K562 (cell line): ENCODE data around the gene ZBTB22. TPM values are rescaled to one million over a fixed set of nuclear protein-coding genes. Genes with fewer than 3 reads are reported as not detected.

ENCODE experiments used
- ATAC-seq: fragments of 200-7000 bp; cut with Tn5 transposase; 3 replicates; pipeline ENCODE4 v1.9.1; 2020; ENCODE audit warnings: moderate library complexity
- BruUV-seq: library from RNA; stranded (reverse); fragments of 400-500 nt; replicated peaks from 2 replicates; lab custom pipeline; 2021; lab: Mats Ljungman, UMichigan
- CTCF ChIA-PET: fragments of 300-600 bp; formaldehyde crosslinking; extraction: SDS; loops from one replicate; lab custom pipeline; 2021; ENCODE audit warnings: low intra/inter-chr PET ratio; lab: Yijun Ruan, JAX
- POLR2A ChIA-PET: fragments of 300-600, 350-650 bp; sonication (Branson Sonifier 250); formaldehyde crosslinking; extraction: SDS; loops from one replicate; lab custom pipeline; 2021; ENCODE audit warnings: antibody characterized with exemption, inconsistent platforms; lab: Yijun Ruan, JAX
- DNase-seq, 4 experiments: peaks; one replicate each; pipeline versions ENCODE4 v3.0.0 to v3.0.0-alpha.2; 2011 to 2018; ENCODE audit warnings: low spot score in 3 of 4, mixed read lengths in 3 of 4; ENCODE audit errors: extremely low read depth in 1 of 4
- FAIRE-seq: peaks from 2 replicates; lab custom pipeline; 2011; peaks lifted over from hg19 to GRCh38; lab: Jason Lieb, UNC
- H2AFZ ChIP-seq: 2 replicates; pipeline ENCODE4 v1.6.0; 2011; ENCODE audit warnings: low read depth, low read length, control low read depth, inconsistent platforms
- H3K27ac ChIP-seq: fragments of 200-600 bp; 3 replicates; pipeline ENCODE4 v1.8.0; 2011; ENCODE audit warnings: low read depth, mild to moderate bottlenecking, control low read depth, inconsistent platforms, low read length, moderate library complexity, mixed read lengths; ENCODE audit errors: extremely low read depth
- H3K27me3 ChIP-seq, 2 experiments: fragments of 300-600 bp in 1 of 2; 2 replicates in 1 of 2; 3 replicates in 1 of 2; pipeline versions ENCODE4 v1.6.0 to v1.8.0; 2011; ENCODE audit warnings: inconsistent platforms in 2 of 2, low read length in 2 of 2, mild to moderate bottlenecking in 1 of 2, mixed read lengths in 1 of 2, moderate library complexity in 1 of 2; ENCODE audit not compliant: control insufficient read depth in 2 of 2, insufficient read depth in 2 of 2
- H3K36me3 ChIP-seq: fragments of 300-600 bp; 3 replicates; pipeline ENCODE4 v1.8.0; 2011; ENCODE audit warnings: mild to moderate bottlenecking, low read length, inconsistent platforms; ENCODE audit not compliant: control insufficient read depth, insufficient read depth
- H3K4me1 ChIP-seq, 2 experiments: fragments of 200-600 bp in 1 of 2; replicated peaks in 1 of 2; 2 replicates in 1 of 2; 3 replicates in 1 of 2; pipeline versions ENCODE4 v1.5.1 to v1.8.0; 2011; ENCODE audit warnings: inconsistent platforms in 2 of 2, low read length in 2 of 2, mild to moderate bottlenecking in 1 of 2, mixed read lengths in 1 of 2, moderate library complexity in 1 of 2; ENCODE audit not compliant: control insufficient read depth in 2 of 2, insufficient read depth in 2 of 2
- H3K4me2 ChIP-seq: 2 replicates; pipeline ENCODE4 v1.6.1; 2011; ENCODE audit warnings: low read length, control low read depth, inconsistent platforms, mixed read lengths; ENCODE audit not compliant: insufficient read depth
- H3K4me3 ChIP-seq: fragments of 200-600 bp; sonication (generic), shearing (Covaris generic); 2 replicates; pipeline ENCODE4 v1.5.1; 2016; ENCODE audit warnings: control low read depth, inconsistent platforms
- H3K79me2 ChIP-seq: fragments of 200-600 bp; 3 replicates; pipeline ENCODE4 v1.8.0; 2011; ENCODE audit warnings: low read length, inconsistent platforms; ENCODE audit not compliant: control insufficient read depth, insufficient read depth
- H3K9ac ChIP-seq, 2 experiments: 2 replicates each; pipeline versions ENCODE4 v1.6.0 to v1.6.1; 2011; ENCODE audit warnings: low read depth in 2 of 2, low read length in 2 of 2, control low read depth in 1 of 2, inconsistent platforms in 1 of 2, mild to moderate bottlenecking in 1 of 2, mixed read lengths in 1 of 2; ENCODE audit not compliant: insufficient read depth in 1 of 2
- H3K9me1 ChIP-seq: one replicate; pipeline ENCODE4 v1.6.0; 2011; ENCODE audit warnings: inconsistent platforms, mild to moderate bottlenecking, low read length, moderate library complexity; ENCODE audit not compliant: control insufficient read depth, insufficient read depth
- H3K9me3 ChIP-seq: replicated peaks from 2 replicates; pipeline ENCODE4 v1.5.1; 2011; ENCODE audit warnings: low read depth, low read length, inconsistent platforms; ENCODE audit not compliant: control insufficient read depth, insufficient read depth
- H4K20me1 ChIP-seq: replicated peaks from 2 replicates; pipeline ENCODE4 v1.6.1; 2011; ENCODE audit warnings: low read length, inconsistent platforms, mixed read lengths; ENCODE audit not compliant: control insufficient read depth, insufficient read depth
- ARID1B ChIP-seq: fragments of 450-650 bp; IDR thresholded peaks from 2 replicates; pipeline ENCODE4 v1.6.1; 2016; ENCODE audit warnings: antibody characterized with exemption, mild to moderate bottlenecking, inconsistent platforms
- C11orf30 ChIP-seq: fragments of 450-650 bp; IDR thresholded peaks from 2 replicates; pipeline ENCODE4 v1.6.1; 2016; ENCODE audit warnings: low read depth, mild to moderate bottlenecking
- EP400 ChIP-seq: fragments of 450-650 bp; IDR thresholded peaks from 2 replicates; pipeline ENCODE4 v1.6.1; 2017; ENCODE audit warnings: antibody characterized with exemption, mild to moderate bottlenecking, moderate library complexity
- GATAD2B ChIP-seq: fragments of 450-650 bp; IDR thresholded peaks from 2 replicates; pipeline ENCODE4 v1.6.1; 2017; ENCODE audit warnings: mild to moderate bottlenecking, borderline replicate concordance
- GTF2E2 ChIP-seq: fragments of 200-800 bp; sonication (Bioruptor generic); IDR thresholded peaks from 2 replicates; pipeline ENCODE4 v1.6.1; 2016; ENCODE audit warnings: missing genetic modification characterization, missing compliant biosample characterization
- KLF1 ChIP-seq: fragments of 450-650 bp; IDR thresholded peaks from 2 replicates; pipeline ENCODE4 v1.6.1; 2016; ENCODE audit warnings: missing genetic modification characterization, missing compliant biosample characterization
- POLR2A ChIP-seq: fragments of 450-650 bp; conservative IDR thresholded peaks from 2 replicates; pipeline ENCODE4 v1.6.1; 2016
- PPARD ChIP-seq: fragments of 250-450 bp; sonication (Bioruptor Pico); IDR thresholded peaks from 2 replicates; pipeline ENCODE4 v1.8.0; 2022; ENCODE audit warnings: inconsistent platforms, mild to moderate bottlenecking, moderate library complexity
- SMARCE1 ChIP-seq: fragments of 450-650 bp; IDR thresholded peaks from 2 replicates; pipeline ENCODE4 v1.7.1; 2016; ENCODE audit warnings: mild to moderate bottlenecking
- TBL1XR1 ChIP-seq, 2 experiments: IDR thresholded peaks; 2 replicates each; pipeline ENCODE4 v1.6.1; 2012; ENCODE audit warnings: improper control_type of control experiment in 2 of 2, low read length in 2 of 2, mild to moderate bottlenecking in 1 of 2
- TEAD1 ChIP-seq, 2 experiments: fragments of 450-650 bp in 1 of 2; sonication (generic) in 1 of 2; formaldehyde crosslinking; IDR thresholded peaks; 2 replicates each; pipeline versions ENCODE4 v1.4.0 to v1.8.0; 2020 to 2022; ENCODE audit warnings: mild to moderate bottlenecking in 2 of 2, missing genetic modification reagents in 1 of 2
- TEAD2 ChIP-seq: fragments of 450-650 bp; IDR thresholded peaks from 2 replicates; pipeline ENCODE4 v1.6.1; 2016; ENCODE audit warnings: missing genetic modification characterization, control low read depth, missing compliant biosample characterization
- ZNF134 ChIP-seq: fragments of 250-450 bp; sonication (Bioruptor Pico); conservative IDR thresholded peaks from 2 replicates; pipeline ENCODE4 v1.4.0; 2020
- ZNF282 ChIP-seq: sonication (generic); formaldehyde crosslinking; IDR thresholded peaks from 2 replicates; pipeline ENCODE4 v1.8.1; 2023; ENCODE audit warnings: missing genetic modification reagents
- ZNF316 ChIP-seq: fragments of 450-650 bp; IDR thresholded peaks from 2 replicates; pipeline ENCODE4 v1.6.1; 2016
- ZNF395 ChIP-seq: fragments of 200-800 bp; sonication (Bioruptor generic); IDR thresholded peaks from 2 replicates; pipeline ENCODE4 v1.6.1; 2017; ENCODE audit warnings: missing genetic modification characterization, missing compliant biosample characterization
- ZNF436 ChIP-seq: fragments of 250-450, 450-650 bp; sonication (Bioruptor Pico); formaldehyde crosslinking; IDR thresholded peaks from 2 replicates; pipeline ENCODE4 v1.7.0; 2020; ENCODE audit warnings: mild to moderate bottlenecking
- WGBS: fragments of 100-300 bp; shearing (Covaris generic); methylation state at CpG from one replicate; pipeline ENCODE4 v1.1.6; 2016; ENCODE audit warnings: low coverage, mixed read lengths; ENCODE audit not compliant: insufficient coverage; ENCODE audit errors: missing lambda C conversion rate; 5-methylcytosine and 5-hydroxymethylcytosine counted together
- in situ Hi-C: fragments of 300-500 bp; cut with MboI; formaldehyde crosslinking; loops from 4 replicates; pipeline ENCODE4 v1.15.0; 2018; ENCODE audit warnings: inconsistent platforms, mixed read lengths
- intact Hi-C: fragments of 100-400 bp; cut with micrococcal nuclease; formaldehyde crosslinking; loops from 2 replicates; pipeline ENCODE4 v1.14.2; 2022
- polyA plus RNA-seq, 8 experiments: library from polyadenylated mRNA; depleted of rRNA in 4 of 8; stranded (reverse) in 5 of 8; unstranded in 3 of 8; fragments of >200 nt; fragmentation: Nextera tagmentation in 2 of 8; fragmentation: Illumina TruSeq in 1 of 8; extraction: Ambion mirVana in 2 of 8; extraction: Trizol in 1 of 8; gene quantifications; 2 replicates each; pipeline versions ENCODE4 v1.2.1 to v1.2.3, GENCODE V29; 2011 to 2014; ENCODE audit warnings: inconsistent platforms in 1 of 8, missing spikeins in 1 of 8
- total RNA-seq, 7 experiments: library from RNA; depleted of rRNA in 6 of 7; stranded (reverse); fragments of >200 nt in 6 of 7; fragmentation: Illumina TruSeq in 2 of 7; extraction: Trizol in 2 of 7; gene quantifications; 2 replicates each; pipeline versions ENCODE4 v1.2.1 to v1.2.3, GENCODE V29; 2011 to 2021; ENCODE audit warnings: low replicate concordance in 1 of 7

The ZBTB22 gene
- total and polyA plus RNA-seq, 9 of the 15 experiments (the other 6 are each of a cell fraction or from before 2014, with no cell fraction given): 0.21 to 11.9 (median 7.1) TPM

GRCh38 chr6:33301877-33302276 is 15.7 kb downstream of the ZBTB22 start:
- peaks cover 9 to 50% of the 10 kb centered on the region in 2 experiments for H3K4me1 ChIP-seq

GRCh38 chr6:33299237-33299944 is 18.2 kb downstream of the ZBTB22 start:
- peak; percentile 95 for FAIRE-seq
- peak overlapping the region; percentile 94 to 98 for H3K9ac ChIP-seq
- H3K27ac ChIP-seq: peak overlapping the region; percentile 94
- POLR2A ChIA-PET: interaction anchor here (0.6 to 3.8 kb wide), 31 partner anchors 9 to 829 kb away, joined by 3 to 36 read pairs (median 4); partner anchors contain the start of genes B3GALT4, PFDN6, RPS18 and TAPBP
- WGBS: under 1% methylated on average over 54 of the region's 54 CpGs
- in situ Hi-C loops (no loop called here), intact Hi-C loops (loop anchor here (1.0 to 5.0 kb wide), 5 partner anchors 14 to 128 kb away; partner anchors contain the start of genes KIFC1 and PHF1)
- peaks cover 11% of the 10 kb centered on the region; the same call in 1 of the 2 replicates for H4K20me1 ChIP-seq
- peak; percentile 90 to 98 (median 92) for DNase-seq
- ATAC-seq: peak; percentile 84
- CTCF ChIA-PET: interaction anchor here (0.7 to 2.4 kb wide), 2 partner anchors 19 to 126 kb away, joined by 4 to 20 read pairs; no protein-coding TSS in a partner anchor
- H3K4me1 ChIP-seq: peaks cover 11 to 44% of the 10 kb centered on the region in 2 experiments
- peaks cover 3% of the 10 kb centered on the region for H3K9me1 ChIP-seq
- H3K4me2 ChIP-seq: peak overlapping the region; percentile 95
- H3K36me3 ChIP-seq: peaks cover 54% of the 10 kb centered on the region
- H2AFZ ChIP-seq: peak overlapping the region; percentile 76
- no peaks in the 10 kb centered on the region for H3K9me3 ChIP-seq
- peaks cover 50% of the 10 kb centered on the region for H3K79me2 ChIP-seq
- peak overlapping the region; percentile 64 for H3K4me3 ChIP-seq
- TSS peak; percentile 87 for BruUV-seq
- H3K27me3 ChIP-seq: no peaks in the 10 kb centered on the region
- TF ChIP-seq ZNF395 (CRISPR knock-in tag) (peak; percentile 54; the same call in 1 of the 2 replicates), SMARCE1 (peak; percentile 73; the same call in 1 of the 2 replicates), GTF2E2 (tag) (no peak; the same call in 1 of the 2 replicates), TEAD1 (CRISPR knock-in tag; IDR thresholded peaks at IDR 0.05) (peak in 1 of 2 experiments; percentile 86; a peak in 2 of 4 replicates), TEAD2 (tag) (no peak), ARID1B (peak; percentile 62), ZNF436 (CRISPR knock-in tag) (0 out of 2 replicates have a peak, but pooled peaks have one; percentile 7), EP400 (peak; percentile 90), ZNF282 (CRISPR knock-in tag) (0 out of 2 replicates have a peak, but pooled peaks have one; percentile 14), GATAD2B (peak; percentile 92)

More at GRCh38 chr6:33301877-33302276, 15.7 kb downstream of the ZBTB22 start:
- BruUV-seq: no TSS peak
- WGBS: 79% methylated on average over 3 of the region's 3 CpGs
- POLR2A ChIA-PET: interaction anchor here (3.0 to 3.1 kb wide), 2 partner anchors 10 to 13 kb away, joined by 13 to 25 read pairs; partner anchors contain the start of genes PFDN6 and WDR46
- no peaks in the 10 kb centered on the region for H3K27me3 ChIP-seq
- H3K9me1 ChIP-seq: peaks cover 2% of the 10 kb centered on the region
- in situ Hi-C loops: no loop called here
- no peaks in the 10 kb centered on the region for H3K9me3 ChIP-seq
- H3K27ac ChIP-seq: no peak overlapping the region
- peaks cover 48% of the 10 kb centered on the region for H3K79me2 ChIP-seq
- DNase-seq (no peak), FAIRE-seq (no peak), ATAC-seq (no peak)
- H3K9ac ChIP-seq: no peak overlapping the region
- H2AFZ ChIP-seq: no peak overlapping the region
- CTCF ChIA-PET: no interaction called here
- peak; percentile 50; the same call in 1 of the 2 replicates for TF ChIP-seq ZNF316
- TF ChIP-seq POLR2A: 0 out of 2 replicates have a peak, but pooled peaks have one; percentile 25
- TF ChIP-seq TBL1XR1 (IDR thresholded peaks at IDR 0.05; ENCODE audit: low read length in 2 of 2): no peak
- TF ChIP-seq KLF1: no peak
- no peak for TF ChIP-seq ZNF134 (CRISPR knock-in tag)
- peak; percentile 50; the same call in 1 of the 2 replicates for TF ChIP-seq C11orf30
- TF ChIP-seq PPARD: no peak
- peaks cover 51% of the 10 kb centered on the region for H3K36me3 ChIP-seq
- intact Hi-C loops: no loop called here
- H3K4me3 ChIP-seq: no peak overlapping the region
- peak overlapping the region; percentile 25; the same call in 1 of the 2 replicates for H3K4me2 ChIP-seq
- H4K20me1 ChIP-seq: peaks cover 11% of the 10 kb centered on the region; the same call in 1 of the 2 replicates
